NCI-H446 treated with DMSO at 0.1 percent for 48 hours (cell line): ENCODE measurements around the gene NF2.
A peak's percentile ranks its signal among the peaks of the same experiment; 100 is the strongest.

Source experiments
- DNase-seq: peaks from one replicate; lab custom pipeline; 2025; lab: John Stamatoyannopoulos, UW

Gene NF2

DNA sequence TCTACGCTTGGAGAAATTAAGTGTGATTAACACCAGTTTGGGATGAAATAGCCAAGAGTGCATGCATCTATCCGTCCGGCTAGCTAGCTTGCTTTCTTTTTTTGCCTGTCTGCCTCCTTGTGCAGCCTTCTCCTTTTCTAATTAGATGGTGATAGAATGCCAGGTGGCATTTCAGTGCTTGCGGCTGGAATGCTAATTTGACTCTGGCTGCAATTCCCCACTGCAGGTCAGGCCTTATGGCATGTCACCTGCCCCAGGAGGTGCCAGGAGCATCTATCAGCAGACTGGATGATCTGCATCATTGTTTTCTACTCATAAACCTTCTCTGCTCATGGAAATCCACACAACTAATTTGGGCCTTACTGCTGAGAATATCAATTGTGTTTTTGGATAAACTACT, 65.2 kb downstream of the NF2 start:
- no peak for DNase-seq

DNA sequence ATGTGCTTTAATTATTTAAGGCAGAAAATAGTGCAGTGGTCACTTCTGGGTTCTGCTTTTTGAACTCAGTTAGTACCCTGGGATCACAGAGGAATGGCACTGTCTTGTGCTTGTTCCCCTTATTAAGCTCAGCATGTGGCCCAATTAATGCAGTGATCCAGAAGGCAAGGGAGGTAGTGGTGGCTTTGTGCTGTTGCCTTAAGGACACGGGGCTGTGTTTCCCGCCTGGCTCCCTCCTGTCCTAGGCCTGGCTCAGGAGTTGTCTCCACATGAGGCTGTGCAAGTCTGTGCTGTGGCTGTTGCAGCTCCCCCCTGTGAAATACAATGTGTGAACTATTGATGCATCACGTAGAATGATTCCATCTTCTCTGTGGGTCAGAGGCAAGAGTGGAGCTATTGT, 67.2 kb downstream of the NF2 start:
- no peak for DNase-seq

DNA sequence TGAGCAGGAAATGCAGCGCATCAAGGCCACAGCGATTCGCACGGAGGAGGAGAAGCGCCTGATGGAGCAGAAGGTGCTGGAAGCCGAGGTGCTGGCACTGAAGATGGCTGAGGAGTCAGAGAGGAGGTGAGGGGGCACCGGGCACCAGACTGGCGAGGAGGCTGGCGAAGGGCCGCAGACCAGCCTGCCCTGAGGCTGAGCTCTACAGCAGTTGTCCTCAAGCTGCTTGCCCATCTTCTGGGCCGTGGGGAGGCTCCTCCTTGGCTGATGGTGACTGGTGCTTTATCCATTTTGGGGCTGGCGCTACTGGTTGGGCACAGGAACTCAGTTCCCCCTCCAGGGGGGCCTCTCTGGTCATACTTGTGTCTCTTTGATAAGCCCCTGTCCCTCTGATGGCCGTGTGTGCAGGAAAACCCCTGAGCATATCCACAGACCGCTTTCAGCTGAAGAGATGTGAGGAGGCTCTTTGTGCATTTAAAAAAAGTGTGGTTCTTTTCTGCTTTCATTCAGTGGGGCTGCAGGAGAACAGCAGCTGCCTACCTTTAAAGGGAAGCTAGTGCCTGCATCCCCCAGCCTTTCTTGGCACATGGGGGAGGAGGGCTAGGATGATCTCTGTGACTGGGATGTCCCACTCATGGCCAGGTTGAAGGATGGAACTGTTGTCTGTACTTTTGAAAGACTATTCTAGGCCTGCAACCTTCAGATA, 70.1 kb downstream of the NF2 start:
- DNase-seq: no peak

- DNase-seq: no peak
Measured at GRCh38 chr22:29674121-29674520, 70.7 kb downstream of the NF2 start.

GRCh38 chr22:29679316-29679715, 75.9 kb downstream of the NF2 start:
- no peak for DNase-seq

DNA sequence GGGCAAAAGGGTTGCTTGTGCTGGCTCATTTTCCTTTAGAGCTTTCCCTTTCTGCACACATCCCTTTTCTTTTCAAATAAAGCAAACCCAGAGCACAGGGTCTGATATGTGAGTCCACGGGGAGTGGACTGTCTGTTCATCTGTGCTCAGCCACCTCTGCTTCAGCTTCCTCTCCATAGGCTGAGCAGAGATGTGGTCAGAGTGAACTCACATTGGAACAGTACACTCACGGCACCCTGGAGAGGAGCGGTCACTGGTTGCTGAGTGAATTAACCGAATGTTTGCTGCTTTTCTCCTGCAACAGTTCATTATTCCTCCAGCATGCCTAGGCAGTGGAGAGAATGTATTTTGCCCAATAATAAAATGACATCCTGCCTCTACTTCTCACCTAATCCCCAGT, 80.1 kb downstream of the NF2 start:
- no peak for DNase-seq

GRCh38 chr22:29684244-29684643, 80.8 kb downstream of the NF2 start:
- DNase-seq: no peak

DNA sequence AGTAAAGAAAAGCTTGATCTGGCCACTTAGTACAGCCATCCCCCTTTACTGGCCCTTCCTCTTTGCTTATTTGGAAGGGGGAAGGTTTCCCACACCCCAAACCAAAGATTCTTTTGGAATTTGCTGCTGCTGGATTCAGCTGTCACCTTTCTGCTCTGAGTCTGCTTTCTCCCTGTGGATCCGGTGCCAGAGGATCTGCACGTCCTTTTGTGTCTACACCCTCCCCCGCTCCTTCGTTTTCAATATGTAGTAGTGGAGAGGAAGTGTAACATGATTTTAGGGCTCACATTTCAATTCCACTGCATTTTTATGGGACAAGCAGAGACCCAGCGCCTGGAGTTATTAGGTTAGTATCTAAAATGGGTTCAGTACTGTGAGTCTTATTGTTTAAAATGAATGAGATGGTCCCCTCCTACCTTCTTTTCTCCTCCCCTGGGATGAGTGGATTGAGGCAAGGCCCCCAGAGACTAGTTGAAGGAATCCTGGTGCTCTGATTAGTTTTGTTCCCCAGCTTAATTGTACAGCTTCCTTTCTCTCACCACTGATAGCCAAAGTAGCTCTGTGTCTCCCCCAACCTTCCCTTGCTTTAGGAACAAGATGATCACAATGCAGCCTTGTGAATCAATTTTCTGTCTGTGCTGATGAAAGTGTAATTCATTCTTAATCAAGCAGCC, 85.9 kb downstream of the NF2 start:
- no peak for DNase-seq

GRCh38 chr22:29689880-29690213, 86.4 kb downstream of the NF2 start:
- peak; percentile 59 for DNase-seq

DNA sequence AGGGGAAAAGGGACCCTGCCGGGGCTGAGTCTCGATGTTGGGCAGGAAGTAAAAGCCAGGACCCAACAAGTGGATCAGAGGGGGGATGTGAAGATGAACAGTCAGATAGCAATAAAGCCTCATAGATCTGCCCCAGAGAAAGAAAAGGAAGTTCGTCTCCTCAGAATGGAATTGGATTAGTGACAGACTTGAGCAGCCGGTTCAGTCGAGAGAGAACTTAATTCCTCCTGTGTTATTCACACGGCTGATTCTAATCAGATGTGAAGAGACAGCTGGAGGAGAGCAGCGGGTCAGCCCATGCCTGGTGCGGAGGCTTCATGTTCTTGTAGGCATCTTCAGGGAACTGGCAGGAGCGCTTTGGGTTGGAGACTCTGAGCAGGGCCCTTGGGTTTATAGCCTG, 87.0 kb downstream of the NF2 start:
- DNase-seq: no peak

DNA sequence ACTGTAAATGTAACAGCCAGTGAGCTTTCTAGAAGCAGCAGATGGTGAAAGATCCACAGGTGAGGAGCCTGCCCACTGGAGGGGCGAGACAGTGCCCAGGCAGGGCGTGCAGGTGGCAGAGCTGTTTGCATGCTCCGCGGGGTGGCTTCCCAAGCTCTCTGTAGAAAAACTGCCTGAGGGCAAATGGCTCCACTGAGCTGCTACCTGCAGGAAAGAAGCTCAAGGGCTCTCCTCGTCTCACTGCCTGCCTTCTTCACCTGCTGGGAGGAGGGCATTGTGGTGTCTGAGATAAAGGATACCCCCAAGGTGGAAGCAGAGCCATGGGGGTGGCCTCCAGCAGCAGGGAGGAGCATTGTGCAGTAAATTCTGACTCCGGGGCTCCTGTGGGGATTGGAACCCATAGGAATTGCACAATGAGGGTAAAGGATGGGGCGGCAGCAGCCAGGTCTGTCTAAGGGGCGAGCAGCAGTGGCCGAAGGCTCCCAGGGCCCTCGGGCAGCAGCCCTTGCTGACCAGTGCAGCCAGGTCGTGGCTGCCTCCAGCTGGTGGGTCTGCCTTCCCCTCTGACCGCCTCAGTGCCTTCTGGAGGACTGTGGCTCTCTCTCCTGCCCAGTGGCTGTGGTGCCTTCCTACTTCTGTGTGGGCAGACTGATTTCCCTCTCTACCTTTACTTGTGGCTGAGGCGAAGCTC, 88.3 kb downstream of the NF2 start:
- no peak for DNase-seq

- DNase-seq: peak; percentile 53
Measured at GRCh38 chr22:29692327-29692640, 88.9 kb downstream of the NF2 start.

DNA sequence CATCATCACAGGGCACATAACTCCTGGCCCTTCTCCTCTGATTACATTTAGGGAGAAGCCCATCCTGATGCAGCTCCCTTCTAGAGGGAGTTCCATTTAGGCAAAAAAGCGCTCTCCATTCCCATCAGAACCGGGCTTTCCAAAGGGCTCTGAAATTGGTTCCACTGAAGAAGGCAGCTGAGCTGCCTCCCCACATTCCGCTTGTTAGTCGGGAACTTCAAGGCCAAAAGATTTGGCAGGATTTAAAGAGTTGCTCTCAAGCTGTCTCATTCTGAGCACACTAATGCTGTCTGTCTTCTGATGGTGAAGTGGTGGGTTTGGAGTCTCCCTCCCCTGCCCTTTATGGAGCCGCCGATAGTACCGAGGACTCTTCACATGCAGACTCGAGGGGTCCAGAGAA, 89.7 kb downstream of the NF2 start:
- peak; percentile 57 for DNase-seq

GRCh38 chr22:29693671-29694070, 90.2 kb downstream of the NF2 start:
- DNase-seq: peak; percentile 93

DNA sequence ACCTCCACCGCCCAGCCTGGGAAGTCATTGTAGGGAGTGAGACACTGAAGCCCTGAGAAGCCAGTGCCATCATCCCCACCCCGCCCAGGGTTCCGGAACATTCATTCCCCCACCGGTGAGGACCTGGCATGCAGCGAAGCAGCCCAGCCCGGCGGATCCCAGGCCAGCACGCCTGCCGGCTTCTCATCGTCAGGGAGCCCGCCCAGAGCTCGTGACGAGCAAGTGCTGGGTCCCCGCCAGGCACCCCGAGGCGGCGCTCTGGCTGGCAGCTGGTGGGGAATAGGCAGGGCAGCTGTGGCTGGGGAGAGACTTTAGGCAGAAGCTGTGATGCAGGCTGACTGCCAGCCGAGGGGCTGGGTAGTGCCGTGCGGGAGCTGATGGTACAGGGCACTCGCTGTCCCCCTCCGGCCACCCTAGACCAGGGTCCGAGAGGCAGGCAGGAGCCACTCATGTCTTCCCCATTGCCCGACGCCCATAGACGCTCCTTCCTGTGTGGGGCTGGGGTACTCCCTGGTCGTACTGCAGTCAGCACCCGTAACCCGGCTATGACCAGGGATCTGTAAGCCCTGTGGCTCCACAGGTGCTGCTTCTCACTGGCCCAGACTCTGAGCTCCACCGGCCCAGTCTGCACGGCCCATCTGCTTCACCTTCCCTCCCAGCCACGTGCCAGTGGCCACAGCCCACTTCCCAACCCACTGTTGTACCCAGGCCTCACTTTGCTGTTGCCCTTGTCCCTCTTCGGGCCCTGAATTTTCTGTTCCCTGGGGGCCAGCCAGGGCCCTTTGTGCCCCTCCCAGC, 91.9 kb downstream of the NF2 start:
- peak; percentile 95 for DNase-seq

DNA sequence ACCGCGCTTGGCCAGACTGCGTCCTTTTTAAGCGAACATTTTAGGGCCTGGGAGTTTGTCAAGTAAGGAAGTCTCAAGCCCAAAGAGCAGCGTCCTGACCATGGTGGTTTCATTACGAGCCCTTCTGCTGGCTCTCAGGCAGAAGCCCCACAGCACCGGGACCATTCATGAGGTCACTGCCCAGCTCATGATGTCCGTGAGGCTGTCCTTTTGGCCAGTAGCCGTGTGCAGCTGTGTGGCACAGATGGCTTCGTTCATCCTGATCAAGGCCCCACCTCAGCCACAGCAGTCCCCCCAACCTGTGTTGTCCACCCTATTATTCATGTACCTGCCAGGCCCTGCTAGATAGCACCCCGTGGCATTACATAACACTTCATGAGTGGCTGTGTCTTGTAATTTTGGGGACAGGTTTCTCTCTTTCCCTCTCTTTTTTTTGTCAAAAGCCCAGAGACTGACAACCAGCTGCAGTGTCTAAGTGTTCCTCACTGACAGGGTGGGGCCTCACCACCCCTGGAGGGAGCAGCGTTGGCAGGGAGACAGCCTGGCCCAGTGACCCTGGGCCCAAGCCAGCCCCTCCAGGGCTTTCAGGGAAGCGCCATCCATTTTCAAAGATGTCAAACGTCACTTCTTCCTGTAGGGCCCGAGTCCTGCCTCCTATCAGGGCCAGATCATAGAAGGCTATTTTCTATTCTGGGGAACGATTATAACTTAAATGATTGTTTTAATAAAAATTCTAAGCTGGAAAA, 94.6 kb downstream of the NF2 start:
- no peak for DNase-seq

DNA sequence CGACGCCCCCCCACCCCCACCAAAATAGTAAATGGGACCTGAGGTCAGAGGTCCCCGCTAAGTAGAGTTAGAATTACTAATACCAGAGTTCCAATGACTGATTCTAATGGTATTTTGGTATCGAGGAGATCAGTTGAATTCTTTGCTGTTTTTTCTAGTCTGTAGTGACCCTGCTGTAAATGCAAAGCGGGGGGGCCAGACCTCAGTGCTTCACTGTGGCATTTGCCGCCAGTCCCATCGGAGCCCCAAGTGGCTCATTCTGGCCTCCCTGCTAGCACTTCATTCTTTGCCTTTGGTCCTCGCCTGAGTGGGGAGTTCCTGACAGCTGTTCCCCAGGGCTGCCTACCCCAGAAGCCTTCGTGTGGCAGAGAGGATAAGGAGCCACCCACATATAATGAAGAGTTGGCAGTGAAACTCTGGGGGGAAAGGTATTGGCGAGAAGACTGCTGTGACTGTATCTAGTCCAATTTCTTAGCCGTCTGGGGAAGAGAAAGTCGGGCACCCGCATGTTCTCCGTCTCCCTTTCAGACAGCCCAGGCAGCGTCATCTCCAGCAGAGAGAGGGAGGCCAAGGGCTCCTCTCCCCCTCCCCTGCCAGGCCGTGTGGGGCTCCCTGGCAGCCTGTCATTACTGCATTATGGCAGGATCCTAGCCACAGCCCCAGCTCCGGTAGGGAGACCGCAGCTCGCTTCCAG, 96.9 kb downstream of the NF2 start:
- peak; percentile 85 for DNase-seq

DNA sequence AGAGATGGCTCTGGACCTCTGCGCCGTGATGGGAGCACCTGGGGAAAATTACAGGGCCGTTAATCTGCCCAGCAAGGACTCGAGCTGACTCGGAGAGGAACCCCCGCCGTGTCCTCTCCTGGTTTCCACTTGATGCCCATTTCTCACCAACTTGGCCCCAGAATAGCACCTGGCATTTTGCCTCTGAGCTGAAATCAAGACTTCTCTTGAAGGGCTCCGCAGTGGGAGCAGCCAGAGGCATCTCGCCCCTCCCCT, 97.4 kb downstream of the NF2 start:
- DNase-seq: no peak

DNA sequence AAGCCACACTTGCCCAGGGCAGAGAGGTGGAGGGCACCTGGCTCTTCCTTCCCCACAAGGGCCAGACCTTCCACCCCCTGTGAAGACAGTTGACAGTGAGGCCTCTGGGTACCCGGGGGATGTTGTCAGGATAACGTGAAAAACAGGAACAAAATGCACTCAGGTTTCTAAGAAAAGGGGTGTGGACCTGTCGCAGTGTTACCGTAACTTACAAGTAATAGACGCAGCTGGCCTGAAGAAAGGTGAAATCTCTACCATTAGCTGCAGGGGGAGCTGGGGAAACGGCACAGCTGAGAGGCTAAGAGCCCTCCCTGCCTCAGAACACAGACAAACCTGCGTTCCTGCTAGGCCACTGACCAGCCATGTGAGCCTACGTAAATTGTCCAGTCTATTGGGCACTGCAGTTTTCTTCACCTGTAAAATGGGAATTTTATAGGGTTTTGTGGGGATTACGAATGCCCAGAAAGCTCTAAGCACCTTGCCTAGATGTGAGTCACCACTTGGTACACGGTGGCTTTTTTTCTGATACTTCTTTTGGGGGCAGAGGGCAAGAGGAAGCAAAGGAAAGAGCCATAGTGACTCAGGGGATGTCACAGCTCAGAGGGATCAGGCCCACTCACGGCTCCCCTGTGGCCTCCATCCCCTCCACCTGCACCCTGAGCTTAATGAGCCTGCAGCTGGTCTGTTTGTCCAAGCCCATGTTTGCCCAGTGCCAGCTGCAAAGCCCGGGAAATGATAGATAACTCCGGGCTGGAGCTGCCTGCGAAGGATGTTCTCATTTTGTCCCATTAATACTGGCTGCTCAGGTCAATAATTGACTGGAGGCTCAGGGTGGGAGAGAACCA, 97.9 kb downstream of the NF2 start:
- no peak for DNase-seq

GRCh38 chr22:29702000-29702930, 98.8 kb downstream of the NF2 start:
- peak; percentile 41 for DNase-seq
